GM12875 (cell line): Measurements from ENCODE around the gene TTLL13.
"Not testable (repeated sequence)": the region's sequence is repeated elsewhere in the genome, so short reads cannot be mapped to it uniquely, and the experiment has no call there.

ENCODE experiments used
- H3K4me3 ChIP-seq: one replicate; pipeline ENCODE4 v1.5.1; 2011; ENCODE audit warnings: low read depth, low read length, control low read depth
- TF ChIP-seq, protein P1 (sequence below): IDR thresholded peaks from 2 replicates; pipeline ENCODE4 v1.5.1; 2011; ENCODE audit warnings: low read depth, mild to moderate bottlenecking, control low read depth, inconsistent platforms, low read length, moderate library complexity, borderline replicate concordance; ENCODE audit not compliant: insufficient read depth

Gene TTLL13

DNA sequence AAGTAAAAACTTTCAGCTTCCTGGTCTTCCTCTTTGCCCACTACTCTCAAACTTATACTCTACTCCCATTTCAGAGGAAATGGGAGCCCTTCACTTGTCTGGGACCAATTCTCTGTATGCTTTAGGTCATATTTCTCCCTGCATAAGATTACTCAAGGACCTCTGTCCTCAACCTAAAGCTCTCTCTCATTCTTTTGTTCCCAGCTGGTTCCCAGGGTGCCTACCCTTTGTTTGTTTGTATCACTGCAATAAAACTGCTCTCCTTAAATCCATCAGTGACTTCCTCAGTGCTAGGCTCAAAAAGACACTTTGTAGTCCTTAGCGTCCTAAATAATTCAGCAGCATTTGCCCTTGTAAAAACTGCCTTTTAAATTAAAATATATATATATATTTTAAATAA, 19.1 kb downstream of the TTLL13 start:
- TF ChIP-seq, protein P1, sequence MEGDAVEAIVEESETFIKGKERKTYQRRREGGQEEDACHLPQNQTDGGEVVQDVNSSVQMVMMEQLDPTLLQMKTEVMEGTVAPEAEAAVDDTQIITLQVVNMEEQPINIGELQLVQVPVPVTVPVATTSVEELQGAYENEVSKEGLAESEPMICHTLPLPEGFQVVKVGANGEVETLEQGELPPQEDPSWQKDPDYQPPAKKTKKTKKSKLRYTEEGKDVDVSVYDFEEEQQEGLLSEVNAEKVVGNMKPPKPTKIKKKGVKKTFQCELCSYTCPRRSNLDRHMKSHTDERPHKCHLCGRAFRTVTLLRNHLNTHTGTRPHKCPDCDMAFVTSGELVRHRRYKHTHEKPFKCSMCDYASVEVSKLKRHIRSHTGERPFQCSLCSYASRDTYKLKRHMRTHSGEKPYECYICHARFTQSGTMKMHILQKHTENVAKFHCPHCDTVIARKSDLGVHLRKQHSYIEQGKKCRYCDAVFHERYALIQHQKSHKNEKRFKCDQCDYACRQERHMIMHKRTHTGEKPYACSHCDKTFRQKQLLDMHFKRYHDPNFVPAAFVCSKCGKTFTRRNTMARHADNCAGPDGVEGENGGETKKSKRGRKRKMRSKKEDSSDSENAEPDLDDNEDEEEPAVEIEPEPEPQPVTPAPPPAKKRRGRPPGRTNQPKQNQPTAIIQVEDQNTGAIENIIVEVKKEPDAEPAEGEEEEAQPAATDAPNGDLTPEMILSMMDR = no peak
- H3K4me3 ChIP-seq = no peak overlapping the region

DNA sequence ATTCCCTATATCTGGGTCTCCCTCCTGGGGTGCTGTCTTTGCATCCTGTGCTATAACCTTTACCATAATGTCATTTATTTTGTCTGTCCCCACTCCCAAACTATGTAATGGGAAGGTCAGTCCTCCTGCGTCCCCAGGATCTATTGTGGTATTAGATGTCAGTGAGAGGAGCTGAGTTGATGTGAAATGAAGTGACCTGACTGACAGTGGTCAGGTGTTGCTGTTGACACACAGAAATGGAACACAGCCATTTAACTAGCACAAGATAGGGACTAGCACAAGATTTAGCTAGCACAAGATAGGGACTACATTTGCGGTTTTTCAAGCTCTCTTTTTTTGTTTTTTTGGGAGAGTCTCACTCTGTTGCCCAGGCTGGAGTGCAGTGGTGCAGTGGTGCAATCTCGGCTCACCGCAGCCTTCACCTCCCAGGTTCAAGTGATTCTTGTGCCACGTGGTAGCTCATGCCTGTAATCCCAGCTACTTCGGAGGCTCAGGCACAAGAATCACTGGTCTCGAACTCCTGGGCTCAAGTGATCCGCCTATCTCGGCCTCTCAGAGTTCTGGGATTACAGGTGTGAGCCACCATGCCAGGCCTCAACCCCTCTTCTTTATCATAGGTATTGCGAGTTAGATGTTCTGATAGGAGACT, 21.3 kb downstream of the TTLL13 start:
- H3K4me3 ChIP-seq = no peak overlapping the region
- TF ChIP-seq, protein P1 = no peak

DNA sequence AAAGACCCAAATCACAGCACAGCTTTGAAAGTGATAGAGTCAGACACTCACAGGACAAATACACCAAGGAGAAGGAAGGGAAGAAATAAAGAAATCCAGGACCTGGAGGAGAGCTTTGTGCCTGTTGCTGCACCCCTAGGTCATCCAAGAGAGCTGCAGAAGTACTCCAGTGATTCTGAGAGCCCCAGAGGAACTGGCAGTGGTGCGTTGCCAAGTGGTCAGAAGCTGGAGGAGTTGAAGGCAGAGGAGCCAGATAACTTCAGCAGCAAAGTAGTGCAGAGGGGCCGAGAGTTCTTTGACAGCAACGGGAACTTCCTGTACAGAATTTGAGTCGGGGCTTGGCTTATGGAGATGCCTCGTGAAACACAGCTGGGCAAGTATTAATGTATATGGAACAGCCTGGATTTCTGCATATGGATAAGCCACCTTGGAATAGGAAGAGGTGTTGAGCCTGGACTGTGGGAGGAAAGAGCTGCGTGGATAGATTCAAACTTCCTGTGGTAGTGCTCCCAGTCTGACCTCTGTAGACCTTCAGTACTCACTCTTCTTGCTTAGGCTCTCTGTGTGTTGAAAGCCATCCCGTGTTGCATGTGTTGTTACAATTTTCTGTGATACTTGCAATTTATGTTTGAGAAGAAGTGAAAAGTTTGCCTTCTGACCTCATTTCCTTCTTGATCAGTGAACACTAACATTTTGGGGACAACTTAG, 22.3 kb downstream of the TTLL13 start:
- H3K4me3 ChIP-seq = no peak overlapping the region
- TF ChIP-seq, protein P1 = no peak

DNA sequence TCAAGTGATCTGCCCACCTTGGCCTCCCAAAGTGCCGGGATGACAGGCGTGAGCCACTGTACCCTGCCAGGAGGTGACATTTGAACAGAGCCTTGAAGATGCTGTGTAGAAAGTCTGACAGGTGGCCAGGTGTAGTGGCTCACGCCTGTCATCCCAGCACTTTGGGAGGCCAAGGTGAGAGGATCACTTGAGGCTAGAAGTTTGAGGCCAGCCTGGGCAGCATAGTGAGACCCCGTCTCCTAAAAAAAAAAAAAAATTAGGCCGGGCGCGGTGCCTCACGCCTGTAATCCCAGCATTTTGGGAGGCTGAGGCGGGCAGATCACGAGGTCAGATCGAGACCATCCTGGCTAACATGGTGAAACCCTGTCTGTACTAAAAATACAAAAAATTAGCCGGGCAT, 29.1 kb downstream of the TTLL13 start:
- H3K4me3 ChIP-seq = not testable (repeated sequence)

DNA sequence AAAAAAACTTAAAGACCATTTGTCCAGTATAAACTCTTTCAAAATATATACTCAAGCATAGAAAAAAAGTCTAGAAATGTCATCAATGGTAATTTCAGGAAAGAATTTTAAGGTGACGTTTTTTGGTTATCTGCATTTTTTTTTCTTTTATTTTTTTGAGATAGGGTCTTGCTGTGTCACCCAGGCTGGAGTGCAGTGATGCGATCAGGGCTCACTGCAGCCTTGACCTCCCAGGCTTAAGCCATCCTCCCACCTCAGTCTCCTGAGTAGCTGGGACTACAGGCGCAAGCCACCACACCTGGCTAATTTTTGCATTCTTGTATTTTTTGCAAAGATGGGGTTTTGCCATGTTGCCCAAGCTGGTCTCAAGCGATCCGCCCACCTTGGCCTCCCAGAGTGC, 31.4 kb downstream of the TTLL13 start:
- not testable (repeated sequence) for H3K4me3 ChIP-seq

DNA sequence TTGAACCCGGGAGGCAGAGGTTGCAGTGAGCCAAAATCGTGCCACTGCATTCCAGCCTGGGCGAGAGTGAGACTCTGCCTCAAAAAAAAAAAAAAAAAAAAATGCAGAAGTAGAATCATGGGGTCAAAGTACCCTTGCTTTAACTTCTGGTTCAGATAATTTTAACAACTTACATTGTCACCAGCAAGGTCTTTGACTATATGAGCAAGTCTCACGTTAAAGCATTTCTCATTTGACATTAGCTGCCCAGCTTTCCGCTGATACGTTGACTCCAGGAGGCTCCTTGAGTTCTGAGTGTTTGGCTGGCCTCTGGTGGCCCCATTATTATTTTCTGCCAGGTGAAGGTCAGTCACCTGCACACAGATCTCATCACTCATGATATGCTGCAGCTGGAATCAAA, 32.3 kb downstream of the TTLL13 start:
- not testable (repeated sequence) for H3K4me3 ChIP-seq

DNA sequence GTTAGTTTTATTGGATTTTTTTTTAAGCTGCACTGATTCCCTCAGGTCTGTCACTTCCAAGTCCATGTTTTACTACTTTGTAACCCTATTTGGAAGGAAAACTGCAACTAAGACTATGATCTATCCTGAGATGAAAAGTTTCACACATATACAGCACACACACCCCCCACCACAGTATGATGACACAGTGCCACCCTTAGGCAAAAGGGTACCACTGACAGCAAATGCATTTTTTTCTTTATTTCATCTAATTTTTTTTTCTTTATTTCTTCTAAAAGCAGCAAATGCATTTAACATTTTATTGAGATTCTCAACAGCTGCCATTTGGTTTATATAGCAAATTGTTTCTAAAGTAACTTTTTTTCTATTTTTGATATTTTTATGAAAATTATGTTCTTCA, 37.3 kb downstream of the TTLL13 start:
- H3K4me3 ChIP-seq = no peak overlapping the region
- TF ChIP-seq, protein P1 = peak; percentile 41; the same call in 1 of the 2 replicates

DNA sequence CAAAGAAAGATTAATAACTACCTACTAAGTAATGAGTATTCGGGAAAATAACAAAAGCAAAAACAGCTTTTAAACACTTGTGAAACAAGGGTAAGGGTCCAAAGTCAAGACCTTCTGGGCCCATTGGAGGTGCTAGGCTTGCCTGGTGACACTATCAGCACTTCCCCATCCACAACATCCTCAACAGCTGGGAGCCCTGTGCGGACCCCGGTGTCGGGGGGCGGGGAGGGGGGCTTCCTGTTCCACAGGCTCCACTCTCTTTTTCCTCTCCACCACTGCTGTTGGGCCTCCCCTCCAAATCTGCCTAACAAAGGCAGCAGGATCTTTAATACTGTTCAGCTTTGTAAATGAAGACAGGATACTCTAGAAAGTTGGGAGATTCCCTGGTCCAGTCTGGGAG, 37.7 kb downstream of the TTLL13 start:
- TF ChIP-seq, protein P1 = no peak
- no peak overlapping the region for H3K4me3 ChIP-seq

DNA sequence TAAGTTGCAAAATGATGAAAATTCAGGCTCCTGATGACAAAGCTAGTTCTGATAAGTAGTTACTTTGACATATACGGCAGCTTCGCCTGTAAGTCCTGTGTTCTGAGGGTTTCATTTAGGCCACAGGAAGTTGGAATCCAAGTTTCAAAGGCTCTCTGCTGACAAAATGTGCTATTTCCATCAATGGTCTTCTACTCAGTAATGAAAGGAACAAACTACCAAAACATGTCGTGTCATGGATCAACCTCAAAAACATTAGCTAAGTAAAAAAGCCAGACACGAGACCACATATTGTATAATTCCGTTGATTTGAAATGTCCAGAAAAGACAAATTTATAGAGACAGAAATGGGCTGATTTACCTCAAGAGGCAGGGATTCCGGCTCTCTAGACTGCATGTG, 38.6 kb downstream of the TTLL13 start:
- H3K4me3 ChIP-seq = no peak overlapping the region
- TF ChIP-seq, protein P1 = no peak
